Glomerular endothelial cell (primary cell): ENCODE data around the gene ATP5MG. TPM values are rescaled to one million over a fixed set of nuclear protein-coding genes. Genes with fewer than 3 reads are reported as not detected.
"Not testable (repeated sequence)": the region's sequence is repeated elsewhere in the genome, so short reads cannot be mapped to it uniquely, and the experiment has no call there.

Experiments
- DNase-seq: peaks from one replicate; pipeline ENCODE4 v3.0.0-alpha.2; 2011; ENCODE audit warnings: low read depth, low spot score; ENCODE audit errors: extremely low read depth
- total RNA-seq: library from RNA; depleted of rRNA; stranded (reverse); fragments of >200 nt; gene quantifications from 2 replicates; pipeline ENCODE4 v1.2.3, GENCODE V29; 2015

Gene ATP5MG
- total RNA-seq, 1 donor from 2014 or later = 61.7 TPM

DNA sequence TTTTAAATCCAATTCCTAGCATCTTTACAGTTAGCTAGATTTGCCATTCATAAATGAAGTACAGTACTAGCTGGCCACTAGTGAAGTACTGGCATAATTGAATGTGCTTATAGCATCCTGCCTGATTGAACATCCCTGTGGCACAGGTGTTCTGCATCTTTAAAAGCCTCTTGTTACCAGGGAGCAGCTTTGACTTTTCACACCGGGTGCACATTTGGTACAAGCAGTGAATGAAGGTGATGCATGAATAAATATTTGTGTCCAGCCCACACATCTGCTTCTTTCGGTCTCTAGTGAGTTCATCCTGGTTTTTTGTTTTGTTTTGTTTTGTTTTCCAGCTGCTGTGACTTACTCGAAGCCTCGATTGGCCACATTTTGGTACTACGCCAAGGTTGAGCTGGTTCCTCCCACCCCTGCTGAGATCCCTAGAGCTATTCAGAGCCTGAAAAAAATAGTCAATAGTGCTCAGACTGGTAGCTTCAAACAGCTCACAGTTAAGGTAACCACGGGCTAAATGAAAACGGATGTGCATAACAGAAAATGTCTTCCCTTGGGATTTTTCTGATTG lies 5.3 kb downstream of the ATP5MG start:
- DNase-seq = no peak

DNA sequence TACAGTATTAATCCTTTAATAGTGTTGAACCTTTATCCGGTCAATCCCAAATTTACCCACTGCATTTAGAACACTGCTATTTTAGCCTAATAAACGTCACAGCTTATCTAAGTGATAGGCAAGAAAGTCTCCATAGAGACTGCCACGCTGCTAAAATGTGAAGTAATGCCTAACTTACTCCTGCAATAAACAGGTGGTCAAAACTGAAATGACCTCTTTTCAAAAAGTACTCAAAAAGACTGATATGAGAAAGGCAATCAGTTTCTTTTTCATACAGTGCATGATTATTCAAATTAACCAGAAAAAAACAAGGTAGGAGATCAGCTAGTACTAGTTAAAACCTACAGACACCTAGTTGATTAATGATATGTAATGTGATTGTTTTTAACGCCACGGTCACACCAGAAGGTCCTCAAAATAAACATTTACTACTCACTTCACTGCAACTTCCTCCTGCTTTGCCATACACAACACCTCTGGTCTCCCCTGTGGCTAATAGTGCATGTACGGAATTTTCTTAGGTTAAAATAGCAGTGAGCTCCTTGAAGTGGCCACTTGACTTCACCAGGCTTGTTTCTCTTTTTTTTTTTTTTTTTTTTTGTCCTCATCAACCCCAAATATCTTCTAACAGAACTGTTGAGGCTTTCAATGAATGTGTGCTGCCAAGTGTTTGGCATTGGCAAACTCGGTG lies 8.8 kb downstream of the ATP5MG start:
- DNase-seq = no peak

- DNase-seq = no peak
Measured at GRCh38 chr11:118411530-118411929, 10.1 kb downstream of the ATP5MG start.

GRCh38 chr11:118412921-118413320 lies 11.5 kb downstream of the ATP5MG start:
- no peak for DNase-seq

- DNase-seq = no peak
Measured at GRCh38 chr11:118415062-118415738, 13.8 kb downstream of the ATP5MG start.

DNA sequence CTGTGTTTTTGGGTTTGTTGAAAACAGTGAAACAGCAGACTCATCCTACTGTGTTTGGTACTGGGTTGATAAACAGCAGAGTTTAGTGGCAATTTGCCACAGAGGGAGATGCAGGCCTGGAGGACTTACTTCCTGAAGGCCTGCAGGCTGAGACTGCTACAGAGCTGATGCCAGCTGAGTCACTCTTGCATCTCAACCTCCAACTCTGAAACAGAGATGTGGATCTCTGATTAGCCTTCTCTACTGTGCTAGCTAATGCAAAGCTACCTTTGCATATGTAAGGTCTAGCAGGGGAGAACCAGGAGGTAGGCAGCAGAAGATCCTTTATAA lies 14.3 kb downstream of the ATP5MG start:
- no peak for DNase-seq

GRCh38 chr11:118416900-118417299 lies 15.5 kb downstream of the ATP5MG start:
- not testable (repeated sequence) for DNase-seq

DNA sequence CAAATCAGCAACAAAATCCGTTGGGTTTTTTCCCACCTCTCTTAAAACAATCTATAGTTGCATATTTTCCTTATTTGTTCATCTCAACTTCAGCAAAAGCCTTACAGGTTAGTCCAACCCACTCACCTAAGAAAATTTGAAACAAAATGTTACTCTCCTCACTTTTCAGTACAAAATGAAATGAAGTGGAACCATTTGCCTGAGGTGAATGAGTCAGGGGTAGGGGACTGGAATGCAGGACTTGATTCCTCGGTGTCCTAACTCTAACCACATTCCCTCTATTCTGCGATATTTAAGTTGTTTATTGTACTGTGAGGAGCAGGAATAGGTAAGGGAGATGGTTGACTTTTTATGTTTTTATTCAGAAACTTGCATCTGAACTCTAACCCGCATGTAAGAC lies 16.4 kb downstream of the ATP5MG start:
- DNase-seq = no peak

GRCh38 chr11:118418766-118419165 lies 17.4 kb downstream of the ATP5MG start:
- DNase-seq = no peak

GRCh38 chr11:118427707-118428106 lies 26.3 kb downstream of the ATP5MG start:
- no peak for DNase-seq

- no peak for DNase-seq
Measured at GRCh38 chr11:118430956-118431355, 29.6 kb downstream of the ATP5MG start.

- no peak for DNase-seq
Measured at GRCh38 chr11:118434123-118434552, 32.7 kb downstream of the ATP5MG start.

DNA sequence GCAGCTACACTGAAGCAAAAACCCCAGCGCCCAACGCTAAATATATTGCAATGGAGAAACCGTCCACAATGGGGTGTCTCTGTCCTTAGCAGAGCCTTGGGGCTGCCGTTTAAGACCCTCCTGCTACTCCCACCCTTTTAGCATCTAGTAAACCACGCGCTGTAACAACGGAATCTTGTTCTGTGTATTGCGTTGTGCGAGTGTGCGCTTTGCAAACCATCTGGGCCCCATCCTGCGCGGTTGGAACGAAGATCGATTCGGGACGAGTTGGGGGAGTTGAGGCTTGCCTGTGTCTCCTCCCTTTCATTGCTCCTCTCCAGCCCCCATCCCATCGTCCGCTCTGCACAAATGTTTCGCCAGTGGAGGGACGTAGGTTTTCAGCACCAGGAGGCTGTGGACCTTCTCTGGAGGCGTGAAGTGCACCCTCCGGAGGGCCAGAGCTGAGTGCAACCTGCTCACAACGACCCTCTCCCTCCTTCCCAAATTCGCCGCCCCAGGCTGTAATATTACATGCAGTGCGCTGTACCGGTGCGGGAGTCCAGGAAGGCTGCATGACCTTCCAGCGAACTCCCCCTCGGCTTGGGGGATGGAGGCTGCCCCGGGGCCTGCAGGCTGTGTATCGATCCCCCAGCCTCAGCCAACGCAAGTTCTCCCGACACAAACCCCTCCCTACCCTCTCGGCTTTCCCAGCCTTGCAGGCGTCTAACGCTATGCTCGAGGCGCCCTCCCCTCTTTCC lies 33.3 kb downstream of the ATP5MG start:
- DNase-seq = no peak

GRCh38 chr11:118435290-118435892 lies 34.0 kb downstream of the ATP5MG start:
- no peak for DNase-seq

DNA sequence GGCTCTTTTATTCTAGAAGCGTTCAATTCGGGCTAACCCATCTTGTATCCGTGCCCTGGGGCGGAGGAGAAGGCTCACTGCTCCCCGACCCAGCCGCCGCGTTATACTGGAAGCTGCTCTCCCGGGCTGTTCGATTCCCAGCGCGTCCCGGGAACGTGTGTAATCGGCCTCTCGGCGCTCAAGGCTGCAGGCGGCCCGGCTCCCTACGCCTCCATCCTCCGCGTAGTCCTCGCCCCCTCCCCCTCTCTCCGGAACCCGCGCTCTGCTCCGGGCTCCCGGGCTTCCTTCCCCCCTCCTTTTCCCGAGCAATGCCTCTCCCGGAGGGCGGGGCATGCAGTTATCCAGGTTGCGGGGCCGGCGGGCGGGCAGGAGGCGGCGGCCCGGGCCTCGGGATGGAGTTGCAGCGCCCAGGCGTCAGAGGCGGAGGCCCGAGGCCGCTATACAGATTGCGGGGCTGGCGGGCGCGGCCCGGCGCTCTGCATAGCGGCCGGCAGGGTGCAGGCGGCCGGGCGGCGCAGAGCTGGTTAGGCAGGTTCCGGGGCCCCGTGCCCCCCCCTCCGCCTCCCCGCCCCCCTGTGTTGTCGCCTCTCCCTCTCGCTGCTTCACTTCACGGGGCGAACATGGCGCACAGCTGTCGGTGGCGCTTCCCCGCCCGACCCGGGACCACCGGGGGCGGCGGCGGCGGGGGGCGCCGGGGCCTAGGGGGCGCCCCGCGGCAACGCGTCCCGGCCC lies 34.7 kb downstream of the ATP5MG start, which contains the start of gene KMT2A:
KMT2A (plus strand) TSS at position 600 of the 732 bp plus-strand sequence; CDS start at position 621, 21 bp downstream.
- no peak for DNase-seq

DNA sequence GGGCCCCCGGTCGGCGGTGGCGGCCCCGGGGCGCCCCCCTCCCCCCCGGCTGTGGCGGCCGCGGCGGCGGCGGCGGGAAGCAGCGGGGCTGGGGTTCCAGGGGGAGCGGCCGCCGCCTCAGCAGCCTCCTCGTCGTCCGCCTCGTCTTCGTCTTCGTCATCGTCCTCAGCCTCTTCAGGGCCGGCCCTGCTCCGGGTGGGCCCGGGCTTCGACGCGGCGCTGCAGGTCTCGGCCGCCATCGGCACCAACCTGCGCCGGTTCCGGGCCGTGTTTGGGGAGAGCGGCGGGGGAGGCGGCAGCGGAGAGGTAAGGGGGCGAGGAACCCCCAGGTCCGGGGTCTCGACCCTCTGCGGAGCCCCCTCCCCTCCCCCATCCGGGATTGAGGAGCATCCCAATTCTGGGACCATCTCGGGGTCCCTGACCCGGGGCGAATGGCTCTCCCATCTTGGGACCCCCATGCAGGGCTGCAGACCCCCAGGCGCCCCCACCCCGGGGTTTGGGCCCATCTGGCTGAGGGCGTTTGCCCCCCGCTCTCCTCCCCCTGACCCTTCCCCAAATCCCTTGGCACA lies 35.3 kb downstream of the ATP5MG start:
- DNase-seq = no peak

GRCh38 chr11:118437208-118438125 lies 36.1 kb downstream of the ATP5MG start:
- no peak for DNase-seq

GRCh38 chr11:118438314-118438931 lies 37.0 kb downstream of the ATP5MG start:
- no peak for DNase-seq
